HCT116 (cell line): ENCODE data around the gene CDH3. TPM values are rescaled to one million over a fixed set of nuclear protein-coding genes. Genes with fewer than 3 reads are reported as not detected.

ENCODE experiments used
- ATAC-seq: fragments of 200-7000 bp; cut with Tn5 transposase; 2 replicates; pipeline ENCODE4 v1.9.1; 2020; ENCODE audit warnings: mild to moderate bottlenecking, moderate library complexity
- BruUV-seq: library from RNA; stranded (reverse); fragments of 400-500 nt; replicated peaks from 2 replicates; lab custom pipeline; 2021; lab: Mats Ljungman, UMichigan
- CTCF ChIA-PET: fragments of 300-600 bp; sonication (Branson Sonifier 250); formaldehyde crosslinking; loops from one replicate; lab custom pipeline; 2021; ENCODE audit warnings: antibody characterized with exemption; lab: Charles Lee
- POLR2A ChIA-PET: fragments of 300-600, 350-600 bp; sonication (Branson Sonifier 250); formaldehyde crosslinking; loops from one replicate; lab custom pipeline; 2021; ENCODE audit warnings: antibody characterized with exemption; lab: Charles Lee
- RAD21 ChIA-PET, 2 experiments: fragments of 300-600 bp; sonication (Branson Sonifier 250); formaldehyde crosslinking; loops; one replicate each; lab custom pipeline; 2023; ENCODE audit warnings: low total read pairs in 2 of 2; ENCODE audit not compliant: uncharacterized antibody in 2 of 2, unreplicated experiment in 2 of 2, low non-redundant PET in 1 of 2; lab: Charles Lee
- DNase-seq: peaks from one replicate; pipeline ENCODE4 v3.0.0-alpha.2; 2010; ENCODE audit warnings: low read depth, low spot score
- H2AFZ ChIP-seq: fragments of 200-600 bp; shearing (Covaris generic), sonication (generic); 2 replicates; pipeline ENCODE4 v1.6.1; 2017; ENCODE audit warnings: low read depth, mixed run types, mixed read lengths, antibody characterized with exemption, low read length; ENCODE audit not compliant: poor library complexity, severe bottlenecking
- H3K27ac ChIP-seq: 2 replicates; pipeline ENCODE4 v1.5.1; 2012; ENCODE audit warnings: low read depth, low read length
- H3K27me3 ChIP-seq: fragments of 200-600 bp; sonication (generic); 2 replicates; pipeline ENCODE4 v1.6.1; 2016; ENCODE audit warnings: mixed run types, low read length, mixed read lengths; ENCODE audit not compliant: insufficient read depth
- H3K36me3 ChIP-seq, 2 experiments: fragments of 200-500 bp in 1 of 2; fragments of 200-600 bp in 1 of 2; sonication (Bioruptor generic) in 1 of 2; sonication (generic) in 1 of 2; 2 replicates each; pipeline versions ENCODE4 v1.5.1 to v1.6.1; 2014 to 2016; ENCODE audit warnings: low read length in 2 of 2, inconsistent platforms in 1 of 2, mixed read lengths in 1 of 2, mixed run types in 1 of 2; ENCODE audit not compliant: insufficient read depth in 2 of 2, control insufficient read depth in 1 of 2
- H3K4me1 ChIP-seq, 2 experiments: fragments of 200-600 bp in 1 of 2; sonication (generic) in 1 of 2; 2 replicates each; pipeline versions ENCODE4 v1.5.1 to v1.6.1; 2012 to 2017; ENCODE audit warnings: low read length in 2 of 2, inconsistent platforms in 1 of 2, mild to moderate bottlenecking in 1 of 2, mixed read lengths in 1 of 2, mixed run types in 1 of 2, moderate library complexity in 1 of 2; ENCODE audit not compliant: insufficient read depth in 2 of 2, control insufficient read depth in 1 of 2
- H3K4me2 ChIP-seq: fragments of 200-600 bp; sonication (generic); 2 replicates; pipeline ENCODE4 v1.6.1; 2017; ENCODE audit warnings: mixed run types, low read length, mixed read lengths
- H3K4me3 ChIP-seq, 2 experiments: fragments of 200-600 bp in 1 of 2; sonication (generic) in 1 of 2; replicated peaks in 1 of 2; 2 replicates each; pipeline ENCODE4 v1.5.1; 2011 to 2016; ENCODE audit warnings: low read length in 2 of 2, control low read depth in 1 of 2, low read depth in 1 of 2, mild to moderate bottlenecking in 1 of 2, mixed read lengths in 1 of 2, mixed run types in 1 of 2
- H3K79me2 ChIP-seq: fragments of 200-600 bp; sonication (generic); 2 replicates; pipeline ENCODE4 v1.6.1; 2017; ENCODE audit warnings: mild to moderate bottlenecking, mixed run types, low read length, moderate library complexity, mixed read lengths; ENCODE audit not compliant: insufficient read depth
- H3K9ac ChIP-seq: fragments of 200-600 bp; sonication (generic); 2 replicates; pipeline ENCODE4 v1.6.1; 2016; ENCODE audit warnings: low read length, mixed read lengths
- H3K9me2 ChIP-seq: fragments of 200-600 bp; sonication (generic), shearing (Covaris generic); 2 replicates; pipeline ENCODE4 v1.6.1; 2017; ENCODE audit warnings: mixed run types, mild to moderate bottlenecking, moderate library complexity; ENCODE audit not compliant: insufficient read depth
- H3K9me3 ChIP-seq, 2 experiments: fragments of 200-500 bp in 1 of 2; fragments of 200-600 bp in 1 of 2; sonication (Bioruptor generic) in 1 of 2; sonication (generic) in 1 of 2; 2 replicates each; pipeline ENCODE4 v1.6.1; 2014 to 2017; ENCODE audit warnings: low read length in 2 of 2, mixed read lengths in 2 of 2, inconsistent platforms in 1 of 2, low read depth in 1 of 2, mild to moderate bottlenecking in 1 of 2, mixed run types in 1 of 2, moderate library complexity in 1 of 2; ENCODE audit not compliant: control insufficient read depth in 1 of 2, insufficient read depth in 1 of 2
- H4K20me1 ChIP-seq: fragments of 200-600 bp; sonication (generic), shearing (Covaris generic); 2 replicates; pipeline ENCODE4 v1.6.1; 2017; ENCODE audit warnings: mixed run types, mild to moderate bottlenecking, moderate library complexity; ENCODE audit not compliant: insufficient read depth
- CEBPB ChIP-seq: IDR thresholded peaks from 2 replicates; pipeline ENCODE4 v1.6.1; 2012; ENCODE audit warnings: low read depth
- EGR1 ChIP-seq: IDR thresholded peaks from 2 replicates; pipeline ENCODE4 v1.6.1; 2012; ENCODE audit warnings: low read depth
- ELF1 ChIP-seq: IDR thresholded peaks from 2 replicates; pipeline ENCODE4 v1.6.1; 2012; ENCODE audit warnings: low read depth, borderline replicate concordance
- EZH2 ChIP-seq: fragments of 200-600 bp; sonication (generic); IDR thresholded peaks from 2 replicates; pipeline ENCODE4 v1.6.1; 2017; ENCODE audit warnings: antibody characterized with exemption, mixed run types
- EZH2phosphoT487 ChIP-seq: fragments of 200-600 bp; IDR thresholded peaks from 2 replicates; pipeline ENCODE4 v1.6.1; 2018; ENCODE audit warnings: antibody characterized with exemption, borderline replicate concordance
- SIN3A ChIP-seq: IDR thresholded peaks from 2 replicates; pipeline ENCODE4 v1.6.1; 2012; ENCODE audit warnings: low read depth
- TCF7L2 ChIP-seq: IDR thresholded peaks from 2 replicates; pipeline ENCODE4 v1.7.0; 2011; ENCODE audit warnings: borderline replicate concordance, inconsistent platforms; ENCODE audit not compliant: insufficient read depth, insufficient read length; ENCODE audit errors: extremely low read depth
- ZFX ChIP-seq: fragments of 450-650 bp; IDR thresholded peaks from 2 replicates; pipeline ENCODE4 v1.6.1; 2017
- intact Hi-C: fragments of 100-400 bp; cut with micrococcal nuclease; formaldehyde crosslinking; loops from 2 replicates; pipeline ENCODE4 v1.10.0; 2022
- total RNA-seq: library from RNA; stranded (reverse); gene quantifications from one replicate; pipeline ENCODE4 v1.2.1, GENCODE V29; 2021; ENCODE audit not compliant: unreplicated experiment
- TF ChIP-seq, protein P1 (sequence below): IDR thresholded peaks from 2 replicates; pipeline ENCODE4 v1.6.1; 2012; ENCODE audit warnings: low read depth
- TF ChIP-seq, protein P2 (sequence below), 3 experiments: fragments of 200-600 bp in 1 of 3; sonication (generic) in 1 of 3; IDR thresholded peaks in 2 of 3; conservative IDR thresholded peaks in 1 of 3; 2 replicates each; pipeline ENCODE4 v1.5.1; 2012 to 2017; ENCODE audit warnings: low read depth in 2 of 3, low read length in 2 of 3, antibody characterized with exemption in 1 of 3, borderline replicate concordance in 1 of 3, control low read depth in 1 of 3, mild to moderate bottlenecking in 1 of 3, mixed read lengths in 1 of 3, mixed run types in 1 of 3, moderate library complexity in 1 of 3; ENCODE audit not compliant: insufficient read depth in 1 of 3

CDH3 gene
- total RNA-seq, 1 experiment from 2014 or later: 94.7 TPM

DNA sequence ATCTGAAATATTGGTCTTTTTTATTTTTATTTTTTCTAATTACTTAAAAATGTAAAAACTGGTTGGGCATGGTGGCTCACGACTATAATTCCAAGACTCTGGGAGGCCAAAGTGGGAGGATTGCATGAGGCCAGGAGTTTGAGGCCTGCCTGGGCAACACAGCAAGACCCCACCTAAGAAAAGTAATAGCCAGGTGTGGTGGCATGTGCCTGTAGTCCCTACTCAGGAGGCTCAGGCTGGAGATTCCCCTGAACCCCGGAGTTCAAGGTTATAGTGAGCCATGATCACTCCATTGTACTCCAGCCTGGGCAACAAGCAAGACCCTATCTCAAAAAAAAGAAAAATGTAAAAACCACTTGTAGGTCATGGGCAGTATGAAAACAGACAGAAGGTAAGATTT is 36.8 kb upstream of the CDH3 start:
- POLR2A ChIA-PET: no interaction called here
- TF ChIP-seq CEBPB (no peak), ELF1 (no peak)
- TF ChIP-seq, protein P1, sequence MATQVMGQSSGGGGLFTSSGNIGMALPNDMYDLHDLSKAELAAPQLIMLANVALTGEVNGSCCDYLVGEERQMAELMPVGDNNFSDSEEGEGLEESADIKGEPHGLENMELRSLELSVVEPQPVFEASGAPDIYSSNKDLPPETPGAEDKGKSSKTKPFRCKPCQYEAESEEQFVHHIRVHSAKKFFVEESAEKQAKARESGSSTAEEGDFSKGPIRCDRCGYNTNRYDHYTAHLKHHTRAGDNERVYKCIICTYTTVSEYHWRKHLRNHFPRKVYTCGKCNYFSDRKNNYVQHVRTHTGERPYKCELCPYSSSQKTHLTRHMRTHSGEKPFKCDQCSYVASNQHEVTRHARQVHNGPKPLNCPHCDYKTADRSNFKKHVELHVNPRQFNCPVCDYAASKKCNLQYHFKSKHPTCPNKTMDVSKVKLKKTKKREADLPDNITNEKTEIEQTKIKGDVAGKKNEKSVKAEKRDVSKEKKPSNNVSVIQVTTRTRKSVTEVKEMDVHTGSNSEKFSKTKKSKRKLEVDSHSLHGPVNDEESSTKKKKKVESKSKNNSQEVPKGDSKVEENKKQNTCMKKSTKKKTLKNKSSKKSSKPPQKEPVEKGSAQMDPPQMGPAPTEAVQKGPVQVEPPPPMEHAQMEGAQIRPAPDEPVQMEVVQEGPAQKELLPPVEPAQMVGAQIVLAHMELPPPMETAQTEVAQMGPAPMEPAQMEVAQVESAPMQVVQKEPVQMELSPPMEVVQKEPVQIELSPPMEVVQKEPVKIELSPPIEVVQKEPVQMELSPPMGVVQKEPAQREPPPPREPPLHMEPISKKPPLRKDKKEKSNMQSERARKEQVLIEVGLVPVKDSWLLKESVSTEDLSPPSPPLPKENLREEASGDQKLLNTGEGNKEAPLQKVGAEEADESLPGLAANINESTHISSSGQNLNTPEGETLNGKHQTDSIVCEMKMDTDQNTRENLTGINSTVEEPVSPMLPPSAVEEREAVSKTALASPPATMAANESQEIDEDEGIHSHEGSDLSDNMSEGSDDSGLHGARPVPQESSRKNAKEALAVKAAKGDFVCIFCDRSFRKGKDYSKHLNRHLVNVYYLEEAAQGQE: no peak
- no peaks in the 10 kb centered on the region for H3K4me1 ChIP-seq
- no peak overlapping the region for H3K4me2 ChIP-seq
- DNase-seq (no peak), ATAC-seq (no peak)
- H3K27ac ChIP-seq: no peak overlapping the region
- intact Hi-C loops: no loop called here
- no peaks in the 10 kb centered on the region for H3K27me3 ChIP-seq
- no peak overlapping the region for H2AFZ ChIP-seq
- RAD21 ChIA-PET: no interaction called here
- no TSS peak for BruUV-seq
- H3K9me3 ChIP-seq: no peaks in the 10 kb centered on the region
- no peaks in the 10 kb centered on the region for H3K36me3 ChIP-seq
- H3K9me2 ChIP-seq: no peaks in the 10 kb centered on the region
- H3K79me2 ChIP-seq: no peaks in the 10 kb centered on the region
- no peaks in the 10 kb centered on the region for H4K20me1 ChIP-seq
- CTCF ChIA-PET: no interaction called here
- H3K9ac ChIP-seq: no peak overlapping the region
- H3K4me3 ChIP-seq: no peak overlapping the region

DNA sequence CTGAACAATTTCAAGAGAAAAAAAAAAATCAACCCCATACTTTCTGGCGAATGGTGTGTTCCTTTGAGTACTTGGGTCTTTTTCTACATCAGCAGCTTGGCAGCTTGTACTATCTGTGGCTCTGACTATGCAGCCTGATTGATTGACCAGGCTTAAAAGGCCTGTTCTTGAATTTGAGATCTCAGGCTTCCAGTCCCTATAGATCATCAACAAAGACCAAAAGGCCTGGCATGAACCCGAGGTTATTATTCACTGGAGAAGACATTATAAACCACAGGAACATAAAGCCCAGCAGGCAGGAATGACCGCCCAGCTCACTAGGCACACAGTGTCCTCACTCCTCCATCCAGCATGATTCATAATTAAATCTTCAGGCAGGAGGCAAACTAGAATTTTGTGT is 32.1 kb upstream of the CDH3 start:
- Histone ChIP-seq H3K4me1 (no peaks in the 10 kb centered on the region), H3K9me3 (peaks cover 0 to 12% of the 10 kb centered on the region in 2 experiments; a peak in 1 of 4 replicates), H2AFZ (no peak overlapping the region), H3K36me3 (no peaks in the 10 kb centered on the region), H3K27ac (no peak overlapping the region)
- no TSS peak for BruUV-seq
- no peak for ATAC-seq
- no peak for TF ChIP-seq ZFX
- no peak for TF ChIP-seq SIN3A
- no peak for TF ChIP-seq TCF7L2
- no peak for TF ChIP-seq EZH2
- no peak for TF ChIP-seq EZH2phosphoT487
- TF ChIP-seq, protein P2, sequence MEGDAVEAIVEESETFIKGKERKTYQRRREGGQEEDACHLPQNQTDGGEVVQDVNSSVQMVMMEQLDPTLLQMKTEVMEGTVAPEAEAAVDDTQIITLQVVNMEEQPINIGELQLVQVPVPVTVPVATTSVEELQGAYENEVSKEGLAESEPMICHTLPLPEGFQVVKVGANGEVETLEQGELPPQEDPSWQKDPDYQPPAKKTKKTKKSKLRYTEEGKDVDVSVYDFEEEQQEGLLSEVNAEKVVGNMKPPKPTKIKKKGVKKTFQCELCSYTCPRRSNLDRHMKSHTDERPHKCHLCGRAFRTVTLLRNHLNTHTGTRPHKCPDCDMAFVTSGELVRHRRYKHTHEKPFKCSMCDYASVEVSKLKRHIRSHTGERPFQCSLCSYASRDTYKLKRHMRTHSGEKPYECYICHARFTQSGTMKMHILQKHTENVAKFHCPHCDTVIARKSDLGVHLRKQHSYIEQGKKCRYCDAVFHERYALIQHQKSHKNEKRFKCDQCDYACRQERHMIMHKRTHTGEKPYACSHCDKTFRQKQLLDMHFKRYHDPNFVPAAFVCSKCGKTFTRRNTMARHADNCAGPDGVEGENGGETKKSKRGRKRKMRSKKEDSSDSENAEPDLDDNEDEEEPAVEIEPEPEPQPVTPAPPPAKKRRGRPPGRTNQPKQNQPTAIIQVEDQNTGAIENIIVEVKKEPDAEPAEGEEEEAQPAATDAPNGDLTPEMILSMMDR (IDR thresholded peaks at IDR 0.05 in 2 of 3, conservative IDR thresholded peaks at IDR 0.05 in 1 of 3; ENCODE audit: borderline replicate concordance in 1 of 3, insufficient read depth in 1 of 3, low read depth in 2 of 3, low read length in 2 of 3): no peak
- TF ChIP-seq EGR1: no peak
- TF ChIP-seq, all 23 proteins: peak for 0
- Histone ChIP-seq H3K27me3 (no peaks in the 10 kb centered on the region), H3K9me2 (no peaks in the 10 kb centered on the region), H3K4me3 (no peak overlapping the region), H4K20me1 (no peaks in the 10 kb centered on the region), H3K79me2 (no peaks in the 10 kb centered on the region), H3K4me2 (no peak overlapping the region), H3K9ac (no peak overlapping the region)
- ChIA-PET RAD21 (no interaction called here), POLR2A (no interaction called here), CTCF (no interaction called here)
- intact Hi-C loops: no loop called here
- DNase-seq: no peak
